RWPE2 (cell line): ENCODE measurements around the gene ELFN2.

Source experiments
- ATAC-seq: fragments of 200-7000 bp; cut with Tn5 transposase; 3 replicates; pipeline ENCODE4 v1.9.1; 2021; ENCODE audit warnings: low read depth
- DNase-seq: peaks from one replicate; pipeline ENCODE4 v3.0.0-alpha.2; 2020; ENCODE audit warnings: low spot score
- H3K27ac ChIP-seq: fragments of 450-650 bp; 2 replicates; pipeline ENCODE4 v1.5.1; 2017; ENCODE audit warnings: mild to moderate bottlenecking; ENCODE audit not compliant: poor library complexity, severe bottlenecking
- H3K27me3 ChIP-seq: fragments of 250-450 bp; sonication (Bioruptor Pico); 2 replicates; pipeline ENCODE4 v1.5.1; 2021; ENCODE audit warnings: mild to moderate bottlenecking, moderate library complexity; ENCODE audit not compliant: insufficient read depth, poor library complexity, severe bottlenecking
- H3K36me3 ChIP-seq: fragments of 250-450 bp; sonication (Bioruptor Pico); 2 replicates; pipeline ENCODE4 v1.5.1; 2020; ENCODE audit warnings: low read depth, mild to moderate bottlenecking, moderate library complexity
- H3K4me1 ChIP-seq: fragments of 250-450 bp; sonication (Bioruptor Pico); 2 replicates; pipeline ENCODE4 v1.5.1; 2021; ENCODE audit warnings: mild to moderate bottlenecking, moderate library complexity; ENCODE audit not compliant: insufficient read depth, poor library complexity, severe bottlenecking
- H3K4me3 ChIP-seq: fragments of 250-450 bp; sonication (Bioruptor Pico); 2 replicates; pipeline ENCODE4 v1.5.1; 2021; ENCODE audit warnings: mild to moderate bottlenecking, moderate library complexity; ENCODE audit not compliant: severe bottlenecking
- H3K9me3 ChIP-seq: fragments of 250-450 bp; sonication (Bioruptor Pico); 2 replicates; pipeline ENCODE4 v1.5.1; 2021; ENCODE audit warnings: mild to moderate bottlenecking, moderate library complexity; ENCODE audit not compliant: severe bottlenecking
- CTCF ChIP-seq: fragments of 450-650 bp; IDR thresholded peaks from one replicate; pipeline ENCODE4 v1.5.1; 2017; ENCODE audit warnings: mild to moderate bottlenecking, moderate library complexity; ENCODE audit not compliant: poor library complexity, severe bottlenecking

The ELFN2 gene

GRCh38 chr22:37377927-37378326 lies 49.4 kb downstream of the ELFN2 start:
- no peak overlapping the region for H3K27ac ChIP-seq
- no peak for DNase-seq
- H3K4me3 ChIP-seq, result no peak overlapping the region
- TF ChIP-seq CTCF, result no peak
- no peaks in the 10 kb centered on the region for H3K36me3 ChIP-seq
- no peak for ATAC-seq
- H3K4me1 ChIP-seq, result no peaks in the 10 kb centered on the region
- no peaks in the 10 kb centered on the region for H3K9me3 ChIP-seq
- no peaks in the 10 kb centered on the region for H3K27me3 ChIP-seq

GRCh38 chr22:37377138-37377537 lies 50.1 kb downstream of the ELFN2 start:
- ATAC-seq (no peak), DNase-seq (no peak)
- no peaks in the 10 kb centered on the region for H3K27me3 ChIP-seq
- H3K4me1 ChIP-seq, result no peaks in the 10 kb centered on the region
- no peak overlapping the region for H3K27ac ChIP-seq
- no peaks in the 10 kb centered on the region for H3K9me3 ChIP-seq
- H3K36me3 ChIP-seq, result no peaks in the 10 kb centered on the region
- no peak overlapping the region for H3K4me3 ChIP-seq
- no peak for TF ChIP-seq CTCF

- Histone ChIP-seq H3K27ac (no peak overlapping the region), H3K27me3 (no peaks in the 10 kb centered on the region), H3K4me1 (no peaks in the 10 kb centered on the region), H3K36me3 (no peaks in the 10 kb centered on the region), H3K9me3 (no peaks in the 10 kb centered on the region), H3K4me3 (no peak overlapping the region)
- DNase-seq (no peak), ATAC-seq (no peak)
- no peak for TF ChIP-seq CTCF
These were observed 50.6 kb downstream of the ELFN2 start for GRCh38 chr22:37376643-37377042.

GRCh38 chr22:37375801-37376200 lies 51.5 kb downstream of the ELFN2 start:
- Histone ChIP-seq H3K27me3 (no peaks in the 10 kb centered on the region), H3K9me3 (no peaks in the 10 kb centered on the region), H3K36me3 (no peaks in the 10 kb centered on the region), H3K27ac (no peak overlapping the region), H3K4me3 (no peak overlapping the region), H3K4me1 (no peaks in the 10 kb centered on the region)
- TF ChIP-seq CTCF, result no peak
- ATAC-seq, result no peak
- no peak for DNase-seq

- H3K36me3 ChIP-seq, result no peaks in the 10 kb centered on the region
- no peaks in the 10 kb centered on the region for H3K27me3 ChIP-seq
- TF ChIP-seq CTCF, result no peak
- no peak overlapping the region for H3K27ac ChIP-seq
- no peaks in the 10 kb centered on the region for H3K4me1 ChIP-seq
- H3K4me3 ChIP-seq, result no peak overlapping the region
- H3K9me3 ChIP-seq, result no peaks in the 10 kb centered on the region
- no peak for DNase-seq
- no peak for ATAC-seq
These were observed 52.7 kb downstream of the ELFN2 start for GRCh38 chr22:37374571-37374970.
